Measurements from ENCODE around the gene ZNF644.

The ZNF644 gene

GRCh38 chr1:91014475-91014874, 7.4 kb downstream of the ZNF644 start:
- H3K36me3 ChIP-seq (ENCODE audit: insufficient read depth, low read length), result peaks cover 16% of the 10 kb centered on the region; the same call in 1 of the 2 replicates
- H3K4me1 ChIP-seq (ENCODE audit: insufficient read depth, low read length, severe bottlenecking), result peaks cover 32% of the 10 kb centered on the region
- no peak for TF ChIP-seq EZH2 (IDR thresholded peaks at IDR 0.05; ENCODE audit: borderline replicate concordance, low read length)
- TF ChIP-seq CTCF (IDR thresholded peaks at IDR 0.05; ENCODE audit: low read length), result no peak

GRCh38 chr1:91013302-91013701, 8.5 kb downstream of the ZNF644 start:
- Histone ChIP-seq H3K36me3 (ENCODE audit: insufficient read depth, low read length) (peaks cover 12% of the 10 kb centered on the region; the same call in 1 of the 2 replicates), H4K20me1 (ENCODE audit: insufficient read depth, low read length) (no peaks in the 10 kb centered on the region), H3K79me2 (ENCODE audit: insufficient read depth, low read length) (peaks cover 97% of the 10 kb centered on the region)

More at GRCh38 chr1:91014475-91014874, 7.4 kb downstream of the ZNF644 start:
- no peak overlapping the region for H3K27ac ChIP-seq (ENCODE audit: low read depth, low read length, poor library complexity, severe bottlenecking)
- no peak overlapping the region for H3K4me2 ChIP-seq (ENCODE audit: low read length)
- H3K9me2 ChIP-seq (ENCODE audit: low read depth, low read length), result no peaks in the 10 kb centered on the region
- no peaks in the 10 kb centered on the region for H3K9me3 ChIP-seq (ENCODE audit: low read length)
- H3K79me2 ChIP-seq (ENCODE audit: insufficient read depth, low read length), result peaks cover 97% of the 10 kb centered on the region
- no peak overlapping the region for H3K4me3 ChIP-seq (ENCODE audit: low read depth, low read length, poor library complexity, severe bottlenecking)
- H3K27me3 ChIP-seq (ENCODE audit: insufficient read depth, low read length), result no peaks in the 10 kb centered on the region
- no peak overlapping the region for H3K9ac ChIP-seq (ENCODE audit: low read length)
- H3F3A ChIP-seq (ENCODE audit: insufficient read depth, low read length), result no peaks in the 10 kb centered on the region
- no peaks in the 10 kb centered on the region for H4K20me1 ChIP-seq (ENCODE audit: insufficient read depth, low read length)
- H2AFZ ChIP-seq (ENCODE audit: low read length), result no peak overlapping the region

GRCh38 chr1:91012196-91012595, 9.6 kb downstream of the ZNF644 start:
- Histone ChIP-seq H3K9me3 (ENCODE audit: low read length) (no peaks in the 10 kb centered on the region), H3K4me3 (ENCODE audit: low read depth, low read length, poor library complexity, severe bottlenecking) (no peak overlapping the region), H3K4me2 (ENCODE audit: low read length) (no peak overlapping the region), H3K79me2 (ENCODE audit: insufficient read depth, low read length) (peaks cover 96% of the 10 kb centered on the region), H3K9me2 (ENCODE audit: low read depth, low read length) (no peaks in the 10 kb centered on the region), H3K9ac (ENCODE audit: low read length) (no peak overlapping the region), H3K27me3 (ENCODE audit: insufficient read depth, low read length) (no peaks in the 10 kb centered on the region), H3K36me3 (ENCODE audit: insufficient read depth, low read length) (peaks cover 10% of the 10 kb centered on the region; the same call in 1 of the 2 replicates), H3K4me1 (ENCODE audit: insufficient read depth, low read length, severe bottlenecking) (peaks cover 15% of the 10 kb centered on the region), H3K27ac (ENCODE audit: low read depth, low read length, poor library complexity, severe bottlenecking) (no peak overlapping the region), H4K20me1 (ENCODE audit: insufficient read depth, low read length) (no peaks in the 10 kb centered on the region), H3F3A (ENCODE audit: insufficient read depth, low read length) (no peaks in the 10 kb centered on the region), H2AFZ (ENCODE audit: low read length) (no peak overlapping the region)
- TF ChIP-seq EZH2 (IDR thresholded peaks at IDR 0.05; ENCODE audit: borderline replicate concordance, low read length) (no peak), CTCF (IDR thresholded peaks at IDR 0.05; ENCODE audit: low read length) (no peak)

More at GRCh38 chr1:91013302-91013701, 8.5 kb downstream of the ZNF644 start:
- no peak overlapping the region for H3K27ac ChIP-seq (ENCODE audit: low read depth, low read length, poor library complexity, severe bottlenecking)
- no peak overlapping the region for H3K4me2 ChIP-seq (ENCODE audit: low read length)
- H3K9ac ChIP-seq (ENCODE audit: low read length), result no peak overlapping the region
- H2AFZ ChIP-seq (ENCODE audit: low read length), result no peak overlapping the region
- H3K4me1 ChIP-seq (ENCODE audit: insufficient read depth, low read length, severe bottlenecking), result peaks cover 21% of the 10 kb centered on the region
- H3K27me3 ChIP-seq (ENCODE audit: insufficient read depth, low read length), result no peaks in the 10 kb centered on the region
- H3K9me3 ChIP-seq (ENCODE audit: low read length), result no peaks in the 10 kb centered on the region
- no peaks in the 10 kb centered on the region for H3K9me2 ChIP-seq (ENCODE audit: low read depth, low read length)
- H3K4me3 ChIP-seq (ENCODE audit: low read depth, low read length, poor library complexity, severe bottlenecking), result no peak overlapping the region
- no peaks in the 10 kb centered on the region for H3F3A ChIP-seq (ENCODE audit: insufficient read depth, low read length)
- TF ChIP-seq CTCF (IDR thresholded peaks at IDR 0.05; ENCODE audit: low read length), result no peak
- TF ChIP-seq EZH2 (IDR thresholded peaks at IDR 0.05; ENCODE audit: borderline replicate concordance, low read length), result no peak
